MM.1S (cell line): ENCODE measurements around the gene UBE3A.

Source experiments
- DNase-seq: peaks from one replicate; pipeline ENCODE4 v3.0.0-alpha.2; 2015
- H2AFZ ChIP-seq: fragments of 300-600 bp; sonication (generic); 2 replicates; pipeline ENCODE4 v1.6.0; 2016; ENCODE audit warnings: antibody characterized with exemption, low read length
- H3F3A ChIP-seq: fragments of 300-600 bp; sonication (generic); 2 replicates; pipeline ENCODE4 v1.6.1; 2016; ENCODE audit warnings: mild to moderate bottlenecking, antibody characterized with exemption, low read length, moderate library complexity, mixed read lengths; ENCODE audit not compliant: insufficient read depth
- H3K27ac ChIP-seq: fragments of 300-600 bp; sonication (generic); 2 replicates; pipeline ENCODE4 v1.5.1; 2016; ENCODE audit warnings: mild to moderate bottlenecking, low read length
- H3K27me3 ChIP-seq: fragments of 300-600 bp; sonication (generic); replicated peaks from 2 replicates; pipeline ENCODE4 v1.6.0; 2016; ENCODE audit warnings: low read length; ENCODE audit not compliant: insufficient read depth
- H3K36me3 ChIP-seq: fragments of 300-600 bp; sonication (generic); replicated peaks from 2 replicates; pipeline ENCODE4 v1.6.1; 2016; ENCODE audit warnings: mild to moderate bottlenecking, low read length, mixed read lengths; ENCODE audit not compliant: insufficient read depth
- H3K4me1 ChIP-seq: fragments of 300-600 bp; sonication (generic); 2 replicates; pipeline ENCODE4 v1.6.1; 2016; ENCODE audit warnings: low read length, mixed read lengths
- H3K4me2 ChIP-seq: fragments of 300-600 bp; sonication (generic); 2 replicates; pipeline ENCODE4 v1.6.0; 2016; ENCODE audit warnings: low read depth, low read length
- H3K4me3 ChIP-seq: fragments of 300-600 bp; sonication (generic); 2 replicates; pipeline ENCODE4 v1.5.1; 2016; ENCODE audit warnings: low read length, mixed read lengths
- H3K79me2 ChIP-seq: fragments of 300-600 bp; sonication (generic); 2 replicates; pipeline ENCODE4 v1.6.1; 2016; ENCODE audit warnings: mixed run types, low read length, mixed read lengths
- H3K9ac ChIP-seq: fragments of 300-600 bp; sonication (generic); 2 replicates; pipeline ENCODE4 v1.6.1; 2016; ENCODE audit warnings: low read length, mixed read lengths
- H3K9me2 ChIP-seq: fragments of 300-600 bp; sonication (generic); replicated peaks from 2 replicates; pipeline ENCODE4 v1.6.1; 2016; ENCODE audit warnings: mild to moderate bottlenecking, low read length, mixed read lengths; ENCODE audit not compliant: insufficient read depth
- H3K9me3 ChIP-seq: fragments of 300-600 bp; sonication (generic); replicated peaks from 2 replicates; pipeline ENCODE4 v1.6.1; 2016; ENCODE audit warnings: mild to moderate bottlenecking, low read length, mixed read lengths; ENCODE audit not compliant: insufficient read depth
- H4K20me1 ChIP-seq: fragments of 300-600 bp; sonication (generic); 2 replicates; pipeline ENCODE4 v1.6.1; 2016; ENCODE audit warnings: mild to moderate bottlenecking, low read length, moderate library complexity, mixed read lengths; ENCODE audit not compliant: insufficient read depth
- EZH2 ChIP-seq: fragments of 300-600 bp; sonication (generic); optimal IDR thresholded peaks from 2 replicates; pipeline ENCODE3; 2017; ENCODE audit warnings: low read depth, mild to moderate bottlenecking, antibody characterized with exemption, low read length, mixed read lengths
- EZH2phosphoT487 ChIP-seq: fragments of 300-600 bp; sonication (generic); IDR thresholded peaks from 2 replicates; pipeline ENCODE4 v1.6.1; 2018; ENCODE audit warnings: antibody characterized with exemption, low read length
- TF ChIP-seq, protein P1 (sequence below): fragments of 300-600 bp; sonication (generic); IDR thresholded peaks from 2 replicates; pipeline ENCODE4 v1.5.1; 2016; ENCODE audit warnings: antibody characterized with exemption, low read length, mixed read lengths

UBE3A gene

DNA sequence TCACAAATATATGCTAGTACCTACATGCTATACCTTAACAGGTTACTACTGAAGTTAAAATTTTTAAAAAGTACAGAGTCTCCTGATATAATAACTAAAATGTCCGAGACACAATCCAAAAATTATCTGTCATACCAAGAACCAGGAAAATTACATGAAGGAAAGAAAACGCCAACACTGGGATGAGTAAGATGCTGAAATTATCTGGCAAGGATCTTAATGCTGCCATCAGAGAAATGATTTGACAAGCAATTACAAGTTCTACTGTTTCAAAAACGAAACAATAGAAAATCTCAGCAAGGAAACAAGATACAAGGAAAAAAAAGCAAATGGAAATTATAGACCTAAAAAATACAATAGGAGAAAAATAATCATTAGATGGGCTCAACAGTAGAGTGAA is 92.5 kb downstream of the UBE3A start:
- Histone ChIP-seq H3F3A (no peaks in the 10 kb centered on the region), H3K4me1 (no peaks in the 10 kb centered on the region), H3K4me3 (no peak overlapping the region), H3K27ac (no peak overlapping the region), H3K9me3 (no peaks in the 10 kb centered on the region), H2AFZ (no peak overlapping the region), H3K79me2 (peaks cover 33% of the 10 kb centered on the region), H3K27me3 (no peaks in the 10 kb centered on the region), H4K20me1 (no peaks in the 10 kb centered on the region), H3K4me2 (no peak overlapping the region), H3K9ac (no peak overlapping the region), H3K36me3 (no peaks in the 10 kb centered on the region; the same call in 1 of the 2 replicates), H3K9me2 (no peaks in the 10 kb centered on the region)
- DNase-seq = no peak
- TF ChIP-seq, protein P1, sequence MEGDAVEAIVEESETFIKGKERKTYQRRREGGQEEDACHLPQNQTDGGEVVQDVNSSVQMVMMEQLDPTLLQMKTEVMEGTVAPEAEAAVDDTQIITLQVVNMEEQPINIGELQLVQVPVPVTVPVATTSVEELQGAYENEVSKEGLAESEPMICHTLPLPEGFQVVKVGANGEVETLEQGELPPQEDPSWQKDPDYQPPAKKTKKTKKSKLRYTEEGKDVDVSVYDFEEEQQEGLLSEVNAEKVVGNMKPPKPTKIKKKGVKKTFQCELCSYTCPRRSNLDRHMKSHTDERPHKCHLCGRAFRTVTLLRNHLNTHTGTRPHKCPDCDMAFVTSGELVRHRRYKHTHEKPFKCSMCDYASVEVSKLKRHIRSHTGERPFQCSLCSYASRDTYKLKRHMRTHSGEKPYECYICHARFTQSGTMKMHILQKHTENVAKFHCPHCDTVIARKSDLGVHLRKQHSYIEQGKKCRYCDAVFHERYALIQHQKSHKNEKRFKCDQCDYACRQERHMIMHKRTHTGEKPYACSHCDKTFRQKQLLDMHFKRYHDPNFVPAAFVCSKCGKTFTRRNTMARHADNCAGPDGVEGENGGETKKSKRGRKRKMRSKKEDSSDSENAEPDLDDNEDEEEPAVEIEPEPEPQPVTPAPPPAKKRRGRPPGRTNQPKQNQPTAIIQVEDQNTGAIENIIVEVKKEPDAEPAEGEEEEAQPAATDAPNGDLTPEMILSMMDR = no peak
- no peak for TF ChIP-seq EZH2phosphoT487
- TF ChIP-seq EZH2 = no peak

DNA sequence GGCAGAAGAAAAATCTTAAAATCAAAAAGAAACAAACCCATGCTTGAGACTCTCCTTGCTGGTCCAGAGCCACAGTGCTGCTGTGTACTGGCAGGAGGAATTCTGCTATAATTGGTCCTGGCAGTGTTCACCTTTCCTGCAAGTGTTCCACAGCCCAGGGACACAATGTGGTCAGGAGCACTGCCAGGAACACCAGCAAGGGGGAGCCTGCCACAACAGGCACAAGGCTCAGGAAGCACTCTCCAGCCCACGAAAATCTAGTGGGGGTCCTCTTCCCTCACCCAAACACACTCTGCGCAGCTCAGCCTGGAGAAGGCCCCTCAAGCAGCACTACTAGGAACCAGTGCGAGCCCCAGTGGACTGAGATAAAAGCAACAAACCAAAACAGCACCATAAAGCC is 92.9 kb downstream of the UBE3A start:
- Histone ChIP-seq H3K9ac (no peak overlapping the region), H3F3A (no peaks in the 10 kb centered on the region), H3K27ac (no peak overlapping the region), H3K36me3 (no peaks in the 10 kb centered on the region; the same call in 1 of the 2 replicates), H3K79me2 (peaks cover 31% of the 10 kb centered on the region), H3K9me3 (no peaks in the 10 kb centered on the region), H3K27me3 (no peaks in the 10 kb centered on the region), H3K4me3 (no peak overlapping the region), H2AFZ (no peak overlapping the region), H4K20me1 (no peaks in the 10 kb centered on the region), H3K4me2 (no peak overlapping the region), H3K9me2 (no peaks in the 10 kb centered on the region), H3K4me1 (no peaks in the 10 kb centered on the region)
- TF ChIP-seq, protein P1 = no peak
- TF ChIP-seq EZH2 (no peak), EZH2phosphoT487 (no peak)
- no peak for DNase-seq

DNA sequence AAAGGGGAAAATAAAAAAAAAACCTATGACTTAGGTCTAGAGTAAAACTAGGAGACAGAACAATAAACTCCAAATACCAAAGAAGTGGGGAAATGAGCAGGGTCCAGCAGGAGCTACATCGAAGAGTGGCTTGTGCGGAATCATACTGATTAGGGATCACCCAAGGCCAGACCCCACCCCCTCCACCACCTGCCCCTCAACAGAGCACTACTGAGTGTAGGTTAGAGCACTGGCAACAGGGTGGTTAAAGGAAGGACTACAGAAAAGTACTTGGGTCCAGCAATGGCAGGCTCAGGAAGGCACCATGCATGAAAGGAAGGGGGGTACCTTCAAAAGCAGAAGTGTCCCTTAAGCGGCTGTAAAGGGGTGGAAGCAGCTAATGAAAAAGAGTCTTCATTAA is 96.2 kb downstream of the UBE3A start:
- no peaks in the 10 kb centered on the region for H3K9me2 ChIP-seq
- H3K9me3 ChIP-seq = no peaks in the 10 kb centered on the region
- H3K36me3 ChIP-seq = peaks cover 8% of the 10 kb centered on the region; the same call in 1 of the 2 replicates
- no peak overlapping the region for H3K4me3 ChIP-seq
- TF ChIP-seq, protein P1 = no peak
- no peak for TF ChIP-seq EZH2phosphoT487
- TF ChIP-seq EZH2 = no peak
- no peaks in the 10 kb centered on the region for H3F3A ChIP-seq
- no peak overlapping the region for H3K27ac ChIP-seq
- no peaks in the 10 kb centered on the region for H4K20me1 ChIP-seq
- no peak overlapping the region for H3K4me2 ChIP-seq
- H3K4me1 ChIP-seq = no peaks in the 10 kb centered on the region
- no peak overlapping the region for H3K9ac ChIP-seq
- no peak overlapping the region for H2AFZ ChIP-seq
- no peaks in the 10 kb centered on the region for H3K27me3 ChIP-seq
- H3K79me2 ChIP-seq = peaks cover 18% of the 10 kb centered on the region
- no peak for DNase-seq
